Activated CD8-positive, alpha-beta memory T cell treated with anti-CD3 and anti-CD28 coated beads, Interleukin-2, amount 50 U/mL, for 1 hour (primary cell): ENCODE results near the gene ZNF532.

Experiments
- DNase-seq: peaks from one replicate; pipeline ENCODE4 v3.0.0-alpha.2; 2020; ENCODE audit errors: extremely low read depth

Gene ZNF532

GRCh38 chr18:58870621-58871020, 5.9 kb downstream of the ZNF532 start:
- DNase-seq, result no peak

GRCh38 chr18:58871514-58872420, 7.1 kb downstream of the ZNF532 start:
- no peak for DNase-seq

- DNase-seq, result no peak
Observed at GRCh38 chr18:58878640-58879039, 14.0 kb downstream of the ZNF532 start.

GRCh38 chr18:58881477-58881876, 16.8 kb downstream of the ZNF532 start:
- DNase-seq, result no peak

- no peak for DNase-seq
Observed at GRCh38 chr18:58882044-58882443, 17.4 kb downstream of the ZNF532 start.

- no peak for DNase-seq
Observed at GRCh38 chr18:58882686-58883085, 18.0 kb downstream of the ZNF532 start.

GRCh38 chr18:58884680-58885079, 20.0 kb downstream of the ZNF532 start:
- DNase-seq, result no peak

GRCh38 chr18:58886431-58886830, 21.8 kb downstream of the ZNF532 start:
- no peak for DNase-seq

- no peak for DNase-seq
Observed at GRCh38 chr18:58886864-58887612, 22.4 kb downstream of the ZNF532 start.

GRCh38 chr18:58887613-58887963, 22.9 kb downstream of the ZNF532 start:
- no peak for DNase-seq

GRCh38 chr18:58891776-58892175, 27.1 kb downstream of the ZNF532 start:
- DNase-seq, result no peak

GRCh38 chr18:58892488-58892887, 27.8 kb downstream of the ZNF532 start:
- DNase-seq, result no peak

- no peak for DNase-seq
Observed at GRCh38 chr18:58893388-58894099, 28.9 kb downstream of the ZNF532 start.

- DNase-seq, result no peak
Observed at GRCh38 chr18:58894930-58895329, 30.3 kb downstream of the ZNF532 start.

GRCh38 chr18:58895385-58895784, 30.7 kb downstream of the ZNF532 start:
- no peak for DNase-seq

GRCh38 chr18:58896268-58896667, 31.6 kb downstream of the ZNF532 start:
- no peak for DNase-seq

GRCh38 chr18:58896734-58897508, 32.2 kb downstream of the ZNF532 start:
- no peak for DNase-seq

GRCh38 chr18:58898010-58898799, 33.5 kb downstream of the ZNF532 start:
- DNase-seq, result no peak

- DNase-seq, result no peak
Observed at GRCh38 chr18:58900015-58900649, 35.5 kb downstream of the ZNF532 start.

- DNase-seq, result no peak
Observed at GRCh38 chr18:58901143-58901542, 36.5 kb downstream of the ZNF532 start.
